Central memory CD8-positive, alpha-beta T cell (primary cell): ENCODE results near the gene PAFAH1B1.

ENCODE experiments used
- ATAC-seq: fragments of 150-1000 bp; cut with Tn5 transposase; replicated peaks from 2 replicates; pipeline ENCODE4 v1.10.0; 2022; ENCODE audit warnings: mild to moderate bottlenecking, moderate FRiP score, moderate number of reproducible peaks; ENCODE audit not compliant: poor library complexity, severe bottlenecking; ENCODE audit errors: extremely low read depth
- DNase-seq, 2 donors: peaks; one replicate each; pipeline ENCODE4 v3.0.0; 2021; ENCODE audit warnings: low spot score in 2 of 2
- H3K27ac Mint-ChIP-seq: one replicate; pipeline ENCODE4 v1.8.0; 2022; ENCODE audit warnings: low read depth, mild to moderate bottlenecking, moderate library complexity, mixed read lengths
- H3K27me3 Mint-ChIP-seq: one replicate; pipeline ENCODE4 v1.8.0; 2022; ENCODE audit warnings: mixed read lengths
- H3K36me3 Mint-ChIP-seq: one replicate; pipeline ENCODE4 v1.8.0; 2022; ENCODE audit warnings: mild to moderate bottlenecking, moderate library complexity, mixed read lengths; ENCODE audit not compliant: insufficient read depth
- H3K4me1 Mint-ChIP-seq: one replicate; pipeline ENCODE4 v1.8.0; 2022; ENCODE audit warnings: mixed read lengths
- H3K4me3 Mint-ChIP-seq: one replicate; pipeline ENCODE4 v1.8.0; 2022; ENCODE audit warnings: mild to moderate bottlenecking, moderate library complexity, mixed read lengths
- H3K9me3 Mint-ChIP-seq: one replicate; pipeline ENCODE4 v1.8.0; 2022; ENCODE audit warnings: mixed read lengths

The PAFAH1B1 gene

DNA sequence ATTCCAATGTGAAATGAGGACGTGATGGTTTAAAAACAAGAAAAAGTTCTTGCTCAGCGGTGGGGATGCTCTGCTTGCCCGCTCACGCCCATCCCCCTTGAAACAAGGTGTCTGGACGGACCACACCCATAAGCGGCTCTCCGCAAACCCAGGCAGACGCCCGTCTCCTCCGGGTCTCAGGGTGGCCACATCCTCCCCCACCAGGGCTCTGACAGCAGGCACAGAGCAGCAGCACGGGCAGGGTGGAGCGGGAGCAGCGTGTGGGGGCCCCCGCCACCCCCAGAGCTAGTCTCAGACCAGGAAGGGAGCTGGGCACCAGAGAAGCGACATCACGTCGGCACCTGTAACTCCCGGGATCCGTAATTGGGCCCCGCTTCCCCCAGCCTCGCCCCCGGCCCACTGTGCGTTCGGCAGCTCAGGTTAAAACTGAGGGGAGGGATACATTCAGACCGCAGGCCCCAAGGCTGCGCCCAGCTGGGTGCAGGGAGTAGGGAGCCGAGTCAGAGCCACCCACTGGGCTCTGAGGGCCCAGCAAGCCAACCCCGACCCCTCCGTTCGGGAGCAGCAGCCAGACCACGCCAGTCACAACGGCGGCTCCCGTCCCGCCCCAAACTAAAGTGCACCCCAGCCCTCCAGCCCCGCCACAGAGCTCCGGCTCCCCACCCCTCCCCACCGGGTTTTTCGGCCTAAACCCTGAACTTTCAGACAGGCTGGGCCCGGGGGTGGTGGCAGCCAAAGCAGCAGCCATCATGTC is 96.1 kb downstream of the PAFAH1B1 start:
- ATAC-seq (peak; percentile 83), DNase-seq (peak; percentile 27 to 72)
- H3K4me3 Mint-ChIP-seq: peak overlapping the region; percentile 79
- H3K36me3 Mint-ChIP-seq: peaks cover 16% of the 10 kb centered on the region
- H3K27ac Mint-ChIP-seq: peak overlapping the region; percentile 91
- no peaks in the 10 kb centered on the region for H3K9me3 Mint-ChIP-seq
- H3K4me1 Mint-ChIP-seq: peaks cover 23% of the 10 kb centered on the region
- H3K27me3 Mint-ChIP-seq: no peaks in the 10 kb centered on the region

DNA sequence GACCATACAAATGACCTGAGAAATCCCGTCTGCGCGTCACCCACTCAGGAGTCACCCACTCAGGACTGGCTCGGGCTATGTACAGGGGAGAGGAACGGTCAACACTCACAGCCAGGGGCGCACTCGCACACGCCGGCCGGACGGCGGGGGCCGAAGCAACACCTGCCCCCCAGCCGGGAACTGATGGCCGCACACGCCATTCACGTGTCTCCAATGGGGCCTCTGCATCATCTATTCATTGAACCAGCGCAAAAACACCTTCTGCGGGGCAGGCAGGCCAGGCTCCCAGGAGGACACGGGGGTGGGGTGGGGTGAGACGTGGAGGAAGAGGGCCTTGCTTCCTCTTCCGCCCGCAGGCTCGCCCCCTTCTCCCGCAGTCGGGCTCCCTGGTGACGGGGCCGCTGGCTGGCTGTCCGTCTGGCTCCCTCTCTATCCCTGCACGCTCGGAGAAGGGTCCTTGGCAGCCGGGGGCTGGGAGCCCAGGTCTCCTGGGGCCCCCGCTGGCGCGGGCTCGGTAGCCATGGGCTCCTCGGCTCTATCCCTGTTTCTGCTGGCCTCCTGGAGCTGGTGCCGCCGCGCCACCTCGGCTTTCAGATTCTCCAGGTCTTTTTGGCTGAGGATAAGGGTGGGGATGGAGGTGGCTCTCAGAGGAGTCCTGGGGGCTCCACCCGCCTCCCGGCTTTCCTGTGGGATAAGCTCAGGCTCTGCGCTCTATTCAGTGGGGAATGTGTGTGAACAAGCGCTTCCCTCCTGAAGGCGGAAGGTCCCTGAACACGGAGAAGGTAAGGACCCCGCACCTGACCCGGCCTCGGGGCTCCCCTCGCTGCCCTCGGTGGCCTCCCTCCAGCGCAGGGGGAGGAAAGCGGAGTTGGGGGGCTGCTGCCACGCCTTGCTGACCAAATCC is 97.0 kb downstream of the PAFAH1B1 start:
- Mint-ChIP-seq H3K4me1 (peaks cover 23% of the 10 kb centered on the region), H3K27me3 (no peaks in the 10 kb centered on the region), H3K27ac (peak overlapping the region; percentile 59), H3K9me3 (no peaks in the 10 kb centered on the region), H3K36me3 (peaks cover 15% of the 10 kb centered on the region), H3K4me3 (no peak overlapping the region)
- DNase-seq (peak in 1 of 2 donors; percentile 12), ATAC-seq (no peak)

GRCh38 chr17:2691069-2691871 is 97.8 kb downstream of the PAFAH1B1 start:
- Mint-ChIP-seq H3K27me3 (no peaks in the 10 kb centered on the region), H3K27ac (peak overlapping the region; percentile 59), H3K36me3 (peaks cover 15% of the 10 kb centered on the region), H3K4me3 (no peak overlapping the region), H3K4me1 (peaks cover 23% of the 10 kb centered on the region), H3K9me3 (no peaks in the 10 kb centered on the region)
- DNase-seq (peak in 1 of 2 donors; percentile 12), ATAC-seq (no peak)

- DNase-seq: no peak
- Mint-ChIP-seq H3K27ac (no peak overlapping the region), H3K27me3 (no peaks in the 10 kb centered on the region), H3K9me3 (no peaks in the 10 kb centered on the region), H3K36me3 (peaks cover 18% of the 10 kb centered on the region), H3K4me1 (peaks cover 23% of the 10 kb centered on the region), H3K4me3 (no peak overlapping the region)
- ATAC-seq: no peak
These were observed 98.7 kb downstream of the PAFAH1B1 start for GRCh38 chr17:2691965-2692780.

GRCh38 chr17:2692781-2693135 is 99.3 kb downstream of the PAFAH1B1 start:
- Mint-ChIP-seq H3K9me3 (no peaks in the 10 kb centered on the region), H3K36me3 (peaks cover 20% of the 10 kb centered on the region), H3K27ac (no peak overlapping the region), H3K4me3 (peak overlapping the region; percentile 75), H3K4me1 (peaks cover 18% of the 10 kb centered on the region), H3K27me3 (no peaks in the 10 kb centered on the region)
- ATAC-seq: no peak
- no peak for DNase-seq

- Mint-ChIP-seq H3K4me1 (peaks cover 17% of the 10 kb centered on the region), H3K27me3 (no peaks in the 10 kb centered on the region), H3K36me3 (peaks cover 16% of the 10 kb centered on the region), H3K4me3 (peak overlapping the region; percentile 75), H3K27ac (peak overlapping the region; percentile 41), H3K9me3 (no peaks in the 10 kb centered on the region)
- DNase-seq (peak in 1 of 2 donors; percentile 31), ATAC-seq (peak; percentile 53)
These were observed 100.3 kb downstream of the PAFAH1B1 start for GRCh38 chr17:2693561-2694380.

- H3K27me3 Mint-ChIP-seq: no peaks in the 10 kb centered on the region
- H3K27ac Mint-ChIP-seq: peak overlapping the region; percentile 41
- peaks cover 11% of the 10 kb centered on the region for H3K36me3 Mint-ChIP-seq
- DNase-seq (no peak), ATAC-seq (no peak)
- peak overlapping the region; percentile 75 for H3K4me3 Mint-ChIP-seq
- H3K9me3 Mint-ChIP-seq: no peaks in the 10 kb centered on the region
- peaks cover 8% of the 10 kb centered on the region for H3K4me1 Mint-ChIP-seq
These were observed 101.2 kb downstream of the PAFAH1B1 start for GRCh38 chr17:2694381-2695242.

GRCh38 chr17:2695243-2695960 is 101.9 kb downstream of the PAFAH1B1 start:
- H3K36me3 Mint-ChIP-seq: peaks cover 13% of the 10 kb centered on the region
- H3K27ac Mint-ChIP-seq: no peak overlapping the region
- H3K9me3 Mint-ChIP-seq: no peaks in the 10 kb centered on the region
- ATAC-seq: no peak
- no peaks in the 10 kb centered on the region for H3K27me3 Mint-ChIP-seq
- peaks cover 8% of the 10 kb centered on the region for H3K4me1 Mint-ChIP-seq
- no peak overlapping the region for H3K4me3 Mint-ChIP-seq
- no peak for DNase-seq

- Mint-ChIP-seq H3K36me3 (peaks cover 9% of the 10 kb centered on the region), H3K4me1 (peaks cover 8% of the 10 kb centered on the region), H3K4me3 (no peak overlapping the region), H3K9me3 (no peaks in the 10 kb centered on the region), H3K27me3 (no peaks in the 10 kb centered on the region), H3K27ac (no peak overlapping the region)
- DNase-seq: no peak
- ATAC-seq: no peak
These were observed 102.7 kb downstream of the PAFAH1B1 start for GRCh38 chr17:2695961-2696760.
